Mucosa of descending colon (tissue), 3 donors: Measurements from ENCODE around the gene AMER2. TPM values are rescaled to one million over a fixed set of nuclear protein-coding genes. Genes with fewer than 3 reads are reported as not detected.

ENCODE experiments used
- ATAC-seq: fragments of 200-7000 bp; cut with Tn5 transposase; one replicate; pipeline ENCODE4 v1.9.1; 2020; ENCODE audit warnings: mild to moderate bottlenecking, moderate library complexity
- DNase-seq, 3 donors: peaks; one replicate each; pipeline ENCODE4 v3.0.0-alpha.2; 2020
- H3K36me3 ChIP-seq: fragments of 200-600 bp; one replicate; pipeline ENCODE4 v1.8.0; 2021; ENCODE audit warnings: low read depth, mild to moderate bottlenecking
- H3K4me1 ChIP-seq: fragments of 200-600 bp; one replicate; pipeline ENCODE4 v1.8.0; 2021; ENCODE audit warnings: low read depth, mild to moderate bottlenecking
- H3K4me3 ChIP-seq: fragments of 200-600 bp; one replicate; pipeline ENCODE4 v1.8.0; 2021; ENCODE audit warnings: mild to moderate bottlenecking
- H3K9me3 ChIP-seq: fragments of 200-600 bp; one replicate; pipeline ENCODE4 v1.8.0; 2021; ENCODE audit warnings: mild to moderate bottlenecking
- intact Hi-C, 2 donors: fragments of 100-400 bp; cut with DNase I in 1 of 2; cut with micrococcal nuclease in 1 of 2; formaldehyde crosslinking; loops; one replicate each; pipeline versions ENCODE4 v1.11.0 to v1.11.1; 2022; cut with DNase I, micrococcal nuclease
- total RNA-seq, 3 donors: library from RNA; stranded (reverse); fragmentation: NEBNext Ultra II Directional in 2 of 3; extraction: Animal tissue kit (Norgen Biotek cat#: 25700) in 2 of 3; gene quantifications; one replicate each; pipeline versions ENCODE4 v1.2.1 to v1.2.4, GENCODE V29; 2021 to 2023
- TF ChIP-seq, protein P1 (sequence below): fragments of 200-600 bp; IDR thresholded peaks from one replicate; pipeline ENCODE4 v1.8.0; 2022; ENCODE audit warnings: antibody characterized with exemption, mild to moderate bottlenecking
- donor health status: DM: no; HTN: no; CAD: no; lungs with moderate emphysema.
- donor health status: DM: no; HTN: no; CAD: no.
- donor health status: DM: no; HTN: yes; CAD: no.

Gene AMER2
- total RNA-seq, 3 donors from 2014 or later, result 0.05 to 0.70 TPM; not detected in 1

DNA sequence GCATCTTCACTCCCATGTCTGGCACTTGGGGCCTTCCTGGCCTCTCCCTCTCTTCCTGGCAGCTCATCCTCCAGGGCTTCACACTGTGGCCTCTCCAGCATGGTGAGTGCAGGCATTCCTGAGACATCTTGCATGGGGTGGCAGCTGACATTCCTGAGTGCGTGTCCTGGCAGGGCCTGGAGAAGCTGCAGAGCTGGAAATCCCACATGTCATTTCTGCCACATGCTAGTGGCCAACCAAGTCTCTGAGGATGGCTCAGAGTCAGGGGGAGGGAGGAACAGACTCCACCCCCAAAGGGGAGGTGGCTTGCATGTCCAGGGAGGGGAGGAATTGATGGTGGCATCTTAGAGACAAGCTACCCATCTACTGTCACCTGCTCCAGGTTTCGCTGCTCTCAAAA lies 41.6 kb upstream of the AMER2 start:
- H3K9me3 ChIP-seq, result no peaks in the 10 kb centered on the region
- TF ChIP-seq, protein P1, sequence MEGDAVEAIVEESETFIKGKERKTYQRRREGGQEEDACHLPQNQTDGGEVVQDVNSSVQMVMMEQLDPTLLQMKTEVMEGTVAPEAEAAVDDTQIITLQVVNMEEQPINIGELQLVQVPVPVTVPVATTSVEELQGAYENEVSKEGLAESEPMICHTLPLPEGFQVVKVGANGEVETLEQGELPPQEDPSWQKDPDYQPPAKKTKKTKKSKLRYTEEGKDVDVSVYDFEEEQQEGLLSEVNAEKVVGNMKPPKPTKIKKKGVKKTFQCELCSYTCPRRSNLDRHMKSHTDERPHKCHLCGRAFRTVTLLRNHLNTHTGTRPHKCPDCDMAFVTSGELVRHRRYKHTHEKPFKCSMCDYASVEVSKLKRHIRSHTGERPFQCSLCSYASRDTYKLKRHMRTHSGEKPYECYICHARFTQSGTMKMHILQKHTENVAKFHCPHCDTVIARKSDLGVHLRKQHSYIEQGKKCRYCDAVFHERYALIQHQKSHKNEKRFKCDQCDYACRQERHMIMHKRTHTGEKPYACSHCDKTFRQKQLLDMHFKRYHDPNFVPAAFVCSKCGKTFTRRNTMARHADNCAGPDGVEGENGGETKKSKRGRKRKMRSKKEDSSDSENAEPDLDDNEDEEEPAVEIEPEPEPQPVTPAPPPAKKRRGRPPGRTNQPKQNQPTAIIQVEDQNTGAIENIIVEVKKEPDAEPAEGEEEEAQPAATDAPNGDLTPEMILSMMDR, result no peak
- H3K4me1 ChIP-seq, result no peaks in the 10 kb centered on the region
- H3K4me3 ChIP-seq, result no peak overlapping the region
- H3K36me3 ChIP-seq, result no peaks in the 10 kb centered on the region
- intact Hi-C loops, result no loop called here
- DNase-seq (no peak), ATAC-seq (no peak)

- H3K4me1 ChIP-seq, result no peaks in the 10 kb centered on the region
- no peak overlapping the region for H3K4me3 ChIP-seq
- H3K36me3 ChIP-seq, result no peaks in the 10 kb centered on the region
- ATAC-seq, result no peak
- intact Hi-C loops, result no loop called here
- TF ChIP-seq, protein P1, result no peak
- H3K9me3 ChIP-seq, result no peaks in the 10 kb centered on the region
- no peak for DNase-seq
Observed at GRCh38 chr13:25210842-25211569, 38.9 kb upstream of the AMER2 start.

DNA sequence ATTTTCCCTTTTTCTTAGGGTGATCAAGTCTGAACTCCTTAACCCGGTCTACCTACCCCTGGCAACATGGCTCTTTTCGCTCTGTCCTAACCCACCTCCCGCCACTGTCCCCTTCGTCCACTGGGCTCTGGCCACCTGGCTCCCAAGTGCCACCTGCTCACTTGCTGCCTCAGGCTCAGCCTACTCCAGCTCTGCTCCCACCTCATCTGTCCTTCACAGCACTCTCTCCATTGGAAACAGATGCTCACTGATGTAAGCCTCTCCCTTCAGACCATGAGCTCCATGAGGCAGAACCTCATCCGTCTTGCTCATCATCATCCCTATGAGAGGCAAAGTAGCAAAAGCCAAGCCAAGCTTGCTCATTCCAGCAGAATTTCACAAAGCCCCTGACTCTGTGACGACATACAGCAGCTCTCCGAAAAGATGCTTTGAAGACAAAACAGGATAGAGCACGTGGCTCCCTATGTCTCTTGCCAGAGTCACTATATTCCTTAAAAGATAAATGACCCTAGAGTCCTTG lies 35.3 kb upstream of the AMER2 start:
- intact Hi-C loops, result no loop called here
- DNase-seq, result no peak
- ATAC-seq, result no peak

GRCh38 chr13:25204863-25205262 lies 32.8 kb upstream of the AMER2 start:
- Histone ChIP-seq H3K9me3 (no peaks in the 10 kb centered on the region), H3K4me1 (no peaks in the 10 kb centered on the region), H3K4me3 (no peak overlapping the region), H3K36me3 (no peaks in the 10 kb centered on the region)
- no peak for ATAC-seq
- intact Hi-C loops, result no loop called here
- TF ChIP-seq, protein P1, result no peak
- DNase-seq, result no peak

More for the DNA sequence above, 35.3 kb upstream of the AMER2 start:
- no peaks in the 10 kb centered on the region for H3K9me3 ChIP-seq
- H3K4me3 ChIP-seq, result no peak overlapping the region
- TF ChIP-seq, protein P1, result no peak
- H3K36me3 ChIP-seq, result no peaks in the 10 kb centered on the region
- H3K4me1 ChIP-seq, result no peaks in the 10 kb centered on the region

- intact Hi-C loops, result no loop called here
- TF ChIP-seq, protein P1, result no peak
- Histone ChIP-seq H3K4me1 (no peaks in the 10 kb centered on the region), H3K9me3 (no peaks in the 10 kb centered on the region), H3K36me3 (no peaks in the 10 kb centered on the region), H3K4me3 (no peak overlapping the region)
- ATAC-seq (no peak), DNase-seq (no peak)
Observed at GRCh38 chr13:25203127-25203740, 31.1 kb upstream of the AMER2 start.
